Loucy (cell line): ENCODE results near the gene RNF40.

Experiments
- EZH2phosphoT487 ChIP-seq: fragments of 200-600 bp; IDR thresholded peaks from 2 replicates; pipeline ENCODE4 v1.6.1; 2018; ENCODE audit warnings: antibody characterized with exemption, mild to moderate bottlenecking, moderate library complexity, borderline replicate concordance
- TF ChIP-seq, protein P1 (sequence below): fragments of 200-600 bp; sonication (generic); conservative IDR thresholded peaks from 2 replicates; pipeline ENCODE4 v1.5.1; 2014; ENCODE audit warnings: mild to moderate bottlenecking, antibody characterized with exemption, low read length

DNA sequence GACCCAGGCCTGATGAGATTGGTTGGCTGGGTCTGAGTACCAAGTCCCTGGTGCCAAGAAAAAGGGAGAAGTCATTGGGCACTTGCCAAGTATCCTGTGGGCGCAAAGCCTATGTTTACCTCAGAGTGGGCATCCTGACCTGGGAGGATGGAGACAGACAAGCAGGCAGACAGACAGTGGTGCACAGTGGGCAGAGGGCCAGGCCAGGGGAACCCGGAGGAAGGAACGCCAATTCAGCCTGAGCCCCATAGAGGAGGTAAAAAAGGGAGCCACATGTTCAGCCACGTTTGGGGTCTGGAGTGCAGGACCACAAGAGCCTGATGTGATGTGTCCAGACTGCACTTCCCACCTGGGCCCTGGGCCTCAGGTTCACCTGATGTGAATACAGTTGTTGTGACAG is 8.5 kb upstream of the RNF40 start:
- TF ChIP-seq, protein P1, sequence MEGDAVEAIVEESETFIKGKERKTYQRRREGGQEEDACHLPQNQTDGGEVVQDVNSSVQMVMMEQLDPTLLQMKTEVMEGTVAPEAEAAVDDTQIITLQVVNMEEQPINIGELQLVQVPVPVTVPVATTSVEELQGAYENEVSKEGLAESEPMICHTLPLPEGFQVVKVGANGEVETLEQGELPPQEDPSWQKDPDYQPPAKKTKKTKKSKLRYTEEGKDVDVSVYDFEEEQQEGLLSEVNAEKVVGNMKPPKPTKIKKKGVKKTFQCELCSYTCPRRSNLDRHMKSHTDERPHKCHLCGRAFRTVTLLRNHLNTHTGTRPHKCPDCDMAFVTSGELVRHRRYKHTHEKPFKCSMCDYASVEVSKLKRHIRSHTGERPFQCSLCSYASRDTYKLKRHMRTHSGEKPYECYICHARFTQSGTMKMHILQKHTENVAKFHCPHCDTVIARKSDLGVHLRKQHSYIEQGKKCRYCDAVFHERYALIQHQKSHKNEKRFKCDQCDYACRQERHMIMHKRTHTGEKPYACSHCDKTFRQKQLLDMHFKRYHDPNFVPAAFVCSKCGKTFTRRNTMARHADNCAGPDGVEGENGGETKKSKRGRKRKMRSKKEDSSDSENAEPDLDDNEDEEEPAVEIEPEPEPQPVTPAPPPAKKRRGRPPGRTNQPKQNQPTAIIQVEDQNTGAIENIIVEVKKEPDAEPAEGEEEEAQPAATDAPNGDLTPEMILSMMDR, result no peak
- no peak for TF ChIP-seq EZH2phosphoT487
